D721Med (cell line): ENCODE measurements around the gene SLC29A2.
"Not testable (repeated sequence)": the region's sequence is repeated elsewhere in the genome, so short reads cannot be mapped to it uniquely, and the experiment has no call there.

Experiments
- DNase-seq: peaks from one replicate; pipeline ENCODE4 v3.0.0; 2011; ENCODE audit warnings: low spot score; ENCODE audit not compliant: insufficient read length
- FAIRE-seq: peaks from 2 replicates; lab custom pipeline; 2011; peaks lifted over from hg19 to GRCh38; lab: Jason Lieb, UNC
- TF ChIP-seq, protein P1 (sequence below): IDR thresholded peaks from 2 replicates; pipeline ENCODE4 v1.5.1; 2012; ENCODE audit warnings: mild to moderate bottlenecking, control low read depth; ENCODE audit not compliant: insufficient read depth; ENCODE audit errors: missing control alignments

The SLC29A2 gene

GRCh38 chr11:66365166-66365565 lies 6.4 kb downstream of the SLC29A2 start:
- TF ChIP-seq, protein P1, sequence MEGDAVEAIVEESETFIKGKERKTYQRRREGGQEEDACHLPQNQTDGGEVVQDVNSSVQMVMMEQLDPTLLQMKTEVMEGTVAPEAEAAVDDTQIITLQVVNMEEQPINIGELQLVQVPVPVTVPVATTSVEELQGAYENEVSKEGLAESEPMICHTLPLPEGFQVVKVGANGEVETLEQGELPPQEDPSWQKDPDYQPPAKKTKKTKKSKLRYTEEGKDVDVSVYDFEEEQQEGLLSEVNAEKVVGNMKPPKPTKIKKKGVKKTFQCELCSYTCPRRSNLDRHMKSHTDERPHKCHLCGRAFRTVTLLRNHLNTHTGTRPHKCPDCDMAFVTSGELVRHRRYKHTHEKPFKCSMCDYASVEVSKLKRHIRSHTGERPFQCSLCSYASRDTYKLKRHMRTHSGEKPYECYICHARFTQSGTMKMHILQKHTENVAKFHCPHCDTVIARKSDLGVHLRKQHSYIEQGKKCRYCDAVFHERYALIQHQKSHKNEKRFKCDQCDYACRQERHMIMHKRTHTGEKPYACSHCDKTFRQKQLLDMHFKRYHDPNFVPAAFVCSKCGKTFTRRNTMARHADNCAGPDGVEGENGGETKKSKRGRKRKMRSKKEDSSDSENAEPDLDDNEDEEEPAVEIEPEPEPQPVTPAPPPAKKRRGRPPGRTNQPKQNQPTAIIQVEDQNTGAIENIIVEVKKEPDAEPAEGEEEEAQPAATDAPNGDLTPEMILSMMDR: no peak
- no peak for DNase-seq
- FAIRE-seq: no peak

GRCh38 chr11:66363805-66364535 lies 7.6 kb downstream of the SLC29A2 start:
- peak; percentile 70 for DNase-seq
- TF ChIP-seq, protein P1: peak; percentile 64
- no peak for FAIRE-seq

- FAIRE-seq: no peak
- DNase-seq: no peak
Observed at GRCh38 chr11:66363187-66363601, 8.4 kb downstream of the SLC29A2 start.

DNA sequence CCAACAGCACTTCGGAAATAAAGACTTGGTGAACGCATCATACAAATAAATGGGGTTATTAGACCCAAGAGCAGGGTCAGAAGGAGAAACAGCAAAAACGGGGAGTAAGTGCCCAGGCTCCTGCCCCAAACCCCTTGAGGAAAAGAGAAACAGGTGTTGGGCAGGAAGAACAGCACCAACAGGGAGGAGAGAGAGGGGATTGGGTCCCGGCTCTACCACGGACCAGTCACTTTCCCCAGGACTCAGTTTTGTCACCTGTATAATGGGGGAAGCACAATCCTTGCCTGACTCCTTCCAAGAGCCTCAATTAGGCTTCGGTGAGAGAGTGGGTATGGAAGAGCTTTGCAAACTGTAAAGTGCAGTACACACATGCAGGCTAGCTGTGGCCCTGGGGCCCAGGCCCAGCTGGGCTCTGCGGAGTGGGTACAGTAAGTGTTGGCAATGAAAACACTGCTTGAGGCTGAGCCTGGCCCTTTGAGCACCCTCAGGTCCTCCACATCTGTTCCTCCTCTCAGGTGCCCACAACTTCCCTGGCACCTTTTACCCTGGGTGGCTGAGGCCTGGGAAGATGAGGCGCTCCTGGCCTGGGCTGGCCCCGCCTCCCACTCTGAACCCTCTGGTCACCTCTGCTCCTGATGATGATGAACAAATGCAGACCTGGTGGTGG lies 8.9 kb downstream of the SLC29A2 start:
- DNase-seq (no peak), FAIRE-seq (no peak)
- TF ChIP-seq, protein P1: no peak

More at GRCh38 chr11:66363187-66363601, 8.4 kb downstream of the SLC29A2 start:
- TF ChIP-seq, protein P1: no peak

DNA sequence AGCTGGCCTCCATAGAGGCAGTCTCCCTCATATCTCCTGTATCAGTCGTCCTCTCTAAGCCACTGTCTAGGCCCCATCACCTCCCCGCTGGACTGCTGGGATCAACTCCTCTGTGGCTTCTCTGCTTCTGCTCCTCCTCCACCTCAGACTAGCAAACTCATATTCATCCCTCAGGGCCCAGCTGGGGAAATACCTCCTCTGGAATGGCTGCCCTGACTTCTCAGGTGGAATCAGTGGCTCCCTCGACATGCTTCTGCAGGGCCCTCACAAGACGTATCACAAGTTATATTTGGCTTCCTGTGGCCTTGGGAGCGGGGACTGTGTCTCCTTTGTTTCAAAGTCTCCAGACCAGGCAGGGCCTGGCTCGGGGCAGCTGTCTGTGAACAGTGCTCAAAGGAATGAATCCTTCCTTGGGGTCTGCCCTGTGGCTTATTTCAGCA lies 10.0 kb downstream of the SLC29A2 start:
- TF ChIP-seq, protein P1: no peak
- FAIRE-seq (no peak), DNase-seq (no peak)

DNA sequence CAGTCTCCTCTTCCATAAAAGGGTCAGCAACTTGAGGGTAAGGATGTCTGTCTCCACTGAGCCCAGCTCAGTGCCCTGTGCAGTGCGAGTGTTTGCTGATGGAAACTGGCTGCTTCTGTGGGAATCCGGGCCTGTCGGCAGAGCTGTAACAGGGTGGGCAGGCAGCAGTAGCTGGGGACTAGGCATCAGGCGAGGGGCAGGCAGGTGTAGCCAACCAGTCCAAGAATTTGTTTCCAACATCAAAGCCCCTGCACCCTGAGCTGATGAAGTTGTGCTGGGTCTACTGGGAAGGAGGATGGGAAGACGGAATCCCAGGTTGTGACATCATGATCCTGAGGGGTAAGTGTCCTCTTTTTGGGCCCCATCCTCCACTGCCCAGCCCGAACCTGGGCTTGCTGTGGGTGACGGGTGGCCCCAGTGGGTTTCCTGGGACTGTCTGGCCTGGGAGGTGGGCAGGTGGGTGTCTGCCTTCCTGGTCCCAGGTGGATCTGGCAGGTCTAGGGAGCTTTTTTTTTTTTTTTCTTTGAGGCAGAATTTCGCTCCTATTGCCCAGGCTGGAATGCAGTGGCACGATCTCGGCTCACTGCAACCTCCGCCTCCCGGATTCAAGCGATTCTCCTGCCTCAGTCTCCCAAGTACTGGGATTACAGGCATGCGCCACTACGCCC lies 11.0 kb downstream of the SLC29A2 start:
- no peak for FAIRE-seq
- DNase-seq: no peak
- TF ChIP-seq, protein P1: no peak

DNA sequence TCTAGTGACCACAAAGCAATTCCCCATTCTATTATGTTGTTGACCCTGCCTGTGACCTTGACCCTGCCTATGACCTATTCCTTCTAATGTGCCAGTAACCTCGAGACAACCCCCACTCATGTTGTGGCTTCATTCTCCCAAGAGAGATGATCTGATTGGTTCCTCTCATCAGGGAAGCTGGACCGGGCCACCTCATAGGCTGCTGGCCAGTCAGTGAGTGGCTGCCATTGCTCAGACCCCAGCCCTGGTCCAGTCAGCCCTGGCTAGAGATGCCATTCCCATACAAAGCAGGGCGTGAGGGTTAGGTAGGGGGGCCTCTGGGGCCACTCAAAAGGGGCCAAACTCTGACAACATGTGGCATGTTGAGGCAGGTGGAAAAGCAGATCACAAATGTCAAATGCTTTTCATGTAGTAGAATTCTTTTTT lies 11.9 kb downstream of the SLC29A2 start:
- TF ChIP-seq, protein P1: no peak
- FAIRE-seq (no peak), DNase-seq (no peak)

GRCh38 chr11:66350560-66351235 lies 20.9 kb downstream of the SLC29A2 start:
- not testable (repeated sequence) for FAIRE-seq, DNase-seq
